HG02763 (cell line): ENCODE results near the gene HK1.
"Not testable (repeated sequence)": the region's sequence is repeated elsewhere in the genome, so short reads cannot be mapped to it uniquely, and the experiment has no call there.

Experiments
- ATAC-seq: cut with Tn5 transposase; IDR thresholded peaks from one replicate; pipeline ENCODE4 v1.9.1; 2021; ENCODE audit warnings: mild to moderate bottlenecking, moderate library complexity; ENCODE audit not compliant: unreplicated experiment

The HK1 gene

DNA sequence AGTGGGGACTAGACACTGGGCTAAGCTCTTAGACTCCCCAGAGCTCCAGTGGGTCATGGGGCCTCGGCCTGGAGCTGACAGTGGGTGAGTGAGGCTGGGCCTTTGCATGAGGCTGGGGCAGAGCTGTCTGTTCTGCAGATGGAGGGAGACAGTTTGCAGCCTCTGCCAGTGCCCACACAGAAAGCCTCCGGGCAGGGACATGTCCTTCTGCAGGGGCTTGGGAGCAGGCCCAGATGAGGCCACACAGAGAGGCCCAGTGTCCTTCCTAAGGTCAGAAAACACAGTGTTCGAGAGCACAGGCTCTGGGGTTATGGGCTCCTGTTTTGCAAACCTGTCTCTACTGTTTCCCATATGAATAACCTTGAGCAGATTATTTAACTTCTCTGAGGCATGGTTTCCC, 25.1 kb upstream of the HK1 start:
- ATAC-seq, result no peak

DNA sequence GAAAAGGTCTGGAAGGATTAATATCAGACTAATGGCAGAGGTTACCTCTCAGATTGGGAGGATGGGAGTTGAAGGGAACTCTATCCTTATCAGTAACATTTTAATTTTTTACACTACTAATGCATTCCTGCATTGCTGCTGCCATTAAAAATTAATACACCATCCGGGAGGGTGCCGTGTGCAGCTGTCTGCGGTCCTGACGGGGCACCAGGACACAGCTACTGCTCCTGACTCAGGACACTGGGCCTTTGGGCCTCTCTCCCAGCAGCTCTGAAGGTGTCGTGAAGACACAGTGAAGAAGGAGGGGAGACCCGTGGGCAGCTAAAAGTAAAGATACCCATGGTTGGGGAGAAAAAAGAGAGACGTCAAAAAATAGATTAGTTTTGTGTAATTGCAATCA, 23.4 kb upstream of the HK1 start:
- no peak for ATAC-seq

DNA sequence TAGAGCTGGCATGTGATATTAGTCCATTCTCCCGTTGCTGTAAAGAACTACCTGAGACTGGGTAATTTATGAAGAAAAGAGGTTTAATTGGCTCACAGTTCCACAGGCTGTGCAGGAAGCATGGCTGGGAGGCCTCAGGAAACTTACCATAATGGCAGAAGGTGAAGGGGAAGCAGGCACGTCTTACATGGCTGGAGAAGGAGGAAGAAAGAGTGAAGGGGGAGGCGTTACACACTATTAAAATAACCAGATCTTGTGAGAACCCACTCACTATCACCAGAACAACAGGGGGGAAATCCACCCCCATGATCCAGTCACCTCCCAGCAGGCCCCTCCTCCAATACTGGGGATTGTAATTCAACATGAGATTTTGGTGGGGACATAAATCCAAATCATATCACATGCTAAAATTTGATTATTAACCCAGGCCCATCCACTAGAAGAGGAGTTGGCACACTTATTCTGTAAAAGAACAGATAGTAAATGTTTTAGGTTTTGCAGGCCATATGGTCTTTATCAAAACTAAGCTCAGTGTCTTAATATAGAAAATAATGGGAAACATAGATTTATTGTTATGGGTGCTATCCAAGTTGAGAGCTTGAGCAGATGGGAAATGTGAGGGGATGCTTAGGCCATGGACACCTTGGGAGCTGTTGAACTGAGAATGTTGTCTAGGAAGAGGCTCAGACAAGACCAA, 18.6 kb upstream of the HK1 start:
- ATAC-seq, result no peak

- no peak for ATAC-seq
Measured at GRCh38 chr10:69261184-69261583, 17.1 kb upstream of the HK1 start.

DNA sequence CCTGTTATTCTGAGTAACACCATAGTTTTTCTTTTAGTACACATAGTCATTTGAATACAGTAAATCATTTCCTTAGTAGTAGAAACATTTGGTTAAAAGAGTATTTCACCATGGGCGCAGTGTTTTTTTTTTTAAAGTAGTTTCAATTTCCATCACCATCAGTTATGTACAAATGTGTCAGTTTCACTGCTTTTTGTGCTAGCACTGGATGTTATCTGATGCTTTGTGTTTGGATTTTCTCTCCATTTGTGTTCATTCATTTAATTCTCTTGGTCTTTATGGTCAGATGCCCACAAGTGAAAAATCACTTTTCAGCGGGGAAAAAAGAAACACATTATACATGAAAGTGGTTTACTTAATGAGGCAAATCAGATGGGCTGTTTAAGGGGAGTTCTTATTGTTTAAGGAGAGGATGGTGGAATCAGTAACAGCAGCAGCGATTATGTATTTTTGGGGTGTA, 16.0 kb upstream of the HK1 start:
- ATAC-seq, result no peak

GRCh38 chr10:69265521-69265920, 12.8 kb upstream of the HK1 start:
- ATAC-seq, result no peak

DNA sequence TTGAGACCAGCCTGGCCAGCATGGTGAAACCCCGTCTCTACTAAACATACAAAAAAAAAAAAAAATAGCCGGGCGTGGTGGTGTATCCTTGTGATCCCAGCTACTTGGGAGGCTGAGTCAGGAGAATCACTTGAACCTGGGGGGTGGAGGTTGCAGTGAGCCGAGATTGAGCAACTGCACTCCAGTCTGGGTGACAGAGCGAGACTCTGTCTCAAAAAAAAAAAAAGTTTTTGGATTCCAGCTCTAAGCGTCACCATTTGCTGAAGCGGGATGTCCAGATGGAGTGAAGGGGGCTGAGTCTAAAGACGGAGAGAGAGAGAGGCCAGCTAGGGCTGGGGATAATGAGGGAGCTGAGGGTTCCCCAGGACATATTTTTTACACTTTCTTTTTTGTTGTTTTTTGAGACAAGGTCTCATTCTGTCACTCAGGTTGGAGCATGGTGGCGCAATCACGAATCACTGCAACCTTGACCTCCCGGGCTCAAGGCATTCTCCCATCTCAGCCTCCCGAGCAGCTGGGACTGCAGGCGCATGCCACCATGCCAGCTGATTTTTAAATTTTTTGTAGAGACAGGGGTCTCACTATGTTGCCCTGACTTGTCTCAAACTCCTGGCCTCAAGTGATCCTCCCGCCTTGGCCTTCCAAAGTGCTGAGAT, 9.4 kb upstream of the HK1 start:
- ATAC-seq, result no peak

DNA sequence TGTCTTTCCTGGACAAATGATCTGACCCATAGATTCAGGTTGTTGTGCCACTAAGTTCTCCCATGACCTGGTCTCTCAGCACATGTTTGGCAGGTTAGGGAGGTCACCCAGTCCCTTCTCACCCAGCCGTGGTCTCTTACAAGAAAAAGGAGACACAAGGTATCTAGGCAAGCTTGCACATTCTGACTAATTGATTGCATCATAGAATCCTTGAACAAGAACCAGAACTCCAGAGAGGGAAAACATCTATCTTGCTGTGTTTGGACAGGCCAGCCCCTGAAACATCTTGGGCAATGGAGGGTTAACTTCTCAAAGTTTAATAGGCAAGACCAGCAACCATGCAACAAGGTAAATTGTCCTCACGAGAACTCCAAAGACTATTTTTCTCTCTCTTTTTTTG, 8.5 kb upstream of the HK1 start:
- no peak for ATAC-seq

GRCh38 chr10:69270990-69271389, 7.3 kb upstream of the HK1 start:
- no peak for ATAC-seq

DNA sequence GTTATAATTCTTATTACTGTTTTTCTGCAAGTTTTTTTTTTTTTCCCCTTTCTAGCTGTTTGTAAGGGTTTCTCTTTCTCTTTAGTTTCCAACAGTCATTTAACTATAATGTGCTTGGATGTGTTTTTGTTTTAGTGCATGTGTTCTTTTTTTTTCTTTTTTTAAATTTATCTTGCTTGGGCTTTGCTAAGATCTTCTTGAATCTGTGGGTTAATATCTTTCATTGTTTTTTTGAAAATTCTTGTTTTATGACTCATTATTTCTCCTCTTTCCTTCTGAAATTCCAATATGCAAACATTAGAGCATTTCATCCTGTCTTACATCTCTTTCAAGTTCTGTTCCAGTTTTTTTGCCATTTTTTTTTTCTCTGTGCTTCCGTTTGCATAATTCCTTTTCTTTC, 5.7 kb upstream of the HK1 start:
- no peak for ATAC-seq

DNA sequence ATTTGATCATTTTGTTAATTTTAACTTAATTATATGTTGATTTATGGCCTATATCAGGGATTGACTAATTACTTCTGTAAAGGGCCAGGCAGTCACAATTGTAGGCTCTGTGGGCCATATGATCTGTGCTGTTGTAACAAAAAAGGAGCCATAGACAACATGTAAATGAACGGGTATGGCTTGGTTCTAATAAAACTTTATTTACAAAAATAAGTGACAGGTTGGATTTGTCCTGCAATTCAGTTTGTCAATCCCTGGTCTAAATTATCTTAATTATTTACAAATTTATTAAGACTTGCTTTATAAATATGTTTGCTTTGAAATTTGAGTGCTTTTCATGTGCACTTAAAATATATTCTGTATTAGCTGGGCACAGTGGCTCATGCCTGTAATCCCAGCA, 2.9 kb upstream of the HK1 start:
- no peak for ATAC-seq

GRCh38 chr10:69276503-69276902, 1.8 kb upstream of the HK1 start:
- no peak for ATAC-seq

- ATAC-seq, result no peak
Measured at GRCh38 chr10:69279110-69279509, 814 bp downstream of the HK1 start.

DNA sequence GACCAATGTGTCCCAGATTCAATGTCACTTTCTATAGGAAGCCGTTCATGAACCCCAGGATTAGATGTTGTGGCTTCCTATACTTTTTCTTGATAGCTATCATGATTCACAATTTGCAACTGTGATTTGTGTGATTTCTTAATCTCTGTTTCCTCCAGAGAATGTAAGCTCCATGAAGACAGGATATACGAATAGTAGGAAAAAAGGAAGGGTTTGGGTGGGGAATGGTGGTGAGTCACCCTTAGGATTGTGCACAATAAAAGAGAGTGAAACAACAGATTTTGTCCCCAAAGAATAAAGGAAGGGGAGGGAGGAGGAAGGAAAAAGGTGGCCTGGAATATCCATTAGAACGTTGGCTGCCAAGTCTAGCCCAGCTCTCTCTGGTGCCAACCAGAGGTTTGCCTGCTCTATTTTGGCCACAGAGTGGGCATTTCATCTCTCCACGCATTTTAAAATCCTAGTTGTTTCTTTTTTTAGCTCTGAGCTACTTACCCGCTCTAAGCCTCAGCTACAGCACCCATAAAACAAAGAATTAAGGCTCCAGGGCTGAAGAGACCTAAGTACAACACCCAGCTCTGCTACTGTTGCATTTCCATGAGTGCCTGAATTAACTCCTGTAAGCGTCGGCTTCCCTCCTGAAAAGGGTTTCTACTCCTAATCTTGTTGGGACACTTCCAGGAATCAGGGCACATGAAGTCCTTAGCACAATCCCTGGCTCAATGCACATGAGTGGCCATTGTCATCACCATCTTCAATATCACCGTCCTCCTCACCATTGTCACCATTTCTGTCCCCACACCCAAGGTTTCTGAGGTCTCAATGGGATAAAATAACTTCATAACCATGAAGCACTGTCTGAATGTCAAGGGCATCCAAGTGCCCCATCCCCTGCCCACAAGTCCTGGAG, 3.5 kb downstream of the HK1 start:
- no peak for ATAC-seq

DNA sequence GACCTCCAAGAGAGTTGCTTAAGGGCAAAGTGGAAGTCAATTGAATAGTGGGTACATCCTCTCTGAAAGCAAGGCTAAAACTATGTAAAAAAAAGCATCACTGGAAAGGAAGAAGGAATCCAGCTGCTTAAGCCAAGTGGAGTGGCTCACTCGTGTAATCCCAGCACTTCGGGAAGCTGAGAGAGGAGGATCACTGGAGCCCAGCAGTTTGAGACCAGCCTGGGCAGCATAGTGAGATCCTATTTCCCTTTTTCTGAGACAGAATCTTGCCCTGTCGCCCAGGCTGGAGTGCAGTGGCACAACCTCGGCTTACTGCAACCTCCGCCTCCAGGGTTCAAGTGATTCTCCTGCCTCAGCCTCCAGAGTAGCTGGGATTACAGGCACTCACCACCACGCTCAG, 6.1 kb downstream of the HK1 start:
- not testable (repeated sequence) for ATAC-seq

GRCh38 chr10:69285699-69286098, 7.4 kb downstream of the HK1 start:
- no peak for ATAC-seq

- ATAC-seq, result no peak
Measured at GRCh38 chr10:69287181-69287580, 8.9 kb downstream of the HK1 start.

DNA sequence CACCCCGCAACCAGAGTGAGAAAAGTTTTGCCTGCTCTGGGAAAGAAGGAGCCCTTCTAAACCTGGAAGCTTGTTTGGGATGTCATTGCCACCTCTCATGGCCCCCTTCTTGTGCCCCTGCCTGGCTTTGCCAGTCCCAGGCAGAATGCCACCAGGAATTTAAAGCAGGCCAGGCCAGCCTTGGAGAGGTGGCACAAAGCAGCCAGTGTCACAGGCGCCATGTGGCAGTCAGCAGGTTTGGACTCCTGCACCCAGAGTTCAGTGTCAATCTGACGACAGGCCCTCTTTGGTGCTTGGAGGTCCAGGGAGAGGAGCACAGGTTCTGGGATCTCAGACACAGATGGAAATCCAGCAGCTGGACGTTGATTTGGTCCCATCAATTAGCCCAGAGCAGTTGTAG, 12.7 kb downstream of the HK1 start:
- no peak for ATAC-seq

DNA sequence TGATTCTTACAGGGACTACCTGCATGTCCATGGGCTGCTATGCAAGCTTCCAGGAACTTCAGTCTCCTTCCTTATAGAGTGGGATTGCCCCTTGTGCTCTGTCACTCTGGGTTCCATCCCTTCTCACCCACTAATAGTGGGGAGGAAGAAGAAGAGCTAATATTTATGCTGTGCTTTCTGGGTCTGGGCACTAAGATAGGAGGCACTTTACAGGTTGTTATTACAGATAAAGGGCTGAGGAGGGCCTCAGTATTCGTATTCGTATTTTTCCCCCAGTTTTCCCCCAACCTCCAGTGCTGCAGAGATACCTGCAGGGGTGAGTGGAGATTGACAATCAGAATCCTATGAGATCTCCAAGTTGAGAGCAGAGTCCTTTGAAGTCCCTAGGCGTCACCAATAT, 14.2 kb downstream of the HK1 start:
- no peak for ATAC-seq

GRCh38 chr10:69295027-69295636, 16.8 kb downstream of the HK1 start:
- no peak for ATAC-seq

GRCh38 chr10:69303632-69304051, 25.3 kb downstream of the HK1 start:
- no peak for ATAC-seq
